ENCODE results near the gene SV2C.

- no peak for TF ChIP-seq POLR2A (IDR thresholded peaks at IDR 0.05)
- TF ChIP-seq, protein P1, sequence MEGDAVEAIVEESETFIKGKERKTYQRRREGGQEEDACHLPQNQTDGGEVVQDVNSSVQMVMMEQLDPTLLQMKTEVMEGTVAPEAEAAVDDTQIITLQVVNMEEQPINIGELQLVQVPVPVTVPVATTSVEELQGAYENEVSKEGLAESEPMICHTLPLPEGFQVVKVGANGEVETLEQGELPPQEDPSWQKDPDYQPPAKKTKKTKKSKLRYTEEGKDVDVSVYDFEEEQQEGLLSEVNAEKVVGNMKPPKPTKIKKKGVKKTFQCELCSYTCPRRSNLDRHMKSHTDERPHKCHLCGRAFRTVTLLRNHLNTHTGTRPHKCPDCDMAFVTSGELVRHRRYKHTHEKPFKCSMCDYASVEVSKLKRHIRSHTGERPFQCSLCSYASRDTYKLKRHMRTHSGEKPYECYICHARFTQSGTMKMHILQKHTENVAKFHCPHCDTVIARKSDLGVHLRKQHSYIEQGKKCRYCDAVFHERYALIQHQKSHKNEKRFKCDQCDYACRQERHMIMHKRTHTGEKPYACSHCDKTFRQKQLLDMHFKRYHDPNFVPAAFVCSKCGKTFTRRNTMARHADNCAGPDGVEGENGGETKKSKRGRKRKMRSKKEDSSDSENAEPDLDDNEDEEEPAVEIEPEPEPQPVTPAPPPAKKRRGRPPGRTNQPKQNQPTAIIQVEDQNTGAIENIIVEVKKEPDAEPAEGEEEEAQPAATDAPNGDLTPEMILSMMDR (IDR thresholded peaks at IDR 0.05): no peak
Measured at GRCh38 chr5:76155536-76155935, 72.4 kb downstream of the SV2C start.
